GM21786 (cell line): ENCODE results near the gene LRRN1.

ENCODE experiments used
- ATAC-seq: cut with Tn5 transposase; IDR thresholded peaks from one replicate; pipeline ENCODE4 v1.9.1; 2021; ENCODE audit not compliant: unreplicated experiment

The LRRN1 gene

GRCh38 chr3:3893590-3893989 is 94.4 kb downstream of the LRRN1 start:
- no peak for ATAC-seq
